Measurements from ENCODE around the gene TUBGCP5.
"Not testable (repeated sequence)": the region's sequence is repeated elsewhere in the genome, so short reads cannot be mapped to it uniquely, and the experiment has no call there.

- not testable (repeated sequence) for TF ChIP-seq EZH2 (IDR thresholded peaks at IDR 0.05; ENCODE audit: insufficient read depth, poor library complexity, severe bottlenecking); EZH2phosphoT487 (IDR thresholded peaks at IDR 0.05; ENCODE audit: insufficient read depth, low read depth)
Measured at GRCh38 chr15:23043535-23043934, 4.2 kb upstream of the TUBGCP5 start.
